ENCODE measurements around the gene CHRND. TPM values are rescaled to one million over a fixed set of nuclear protein-coding genes. Genes with fewer than 3 reads are reported as not detected.

CHRND gene
- total and polyA plus RNA-seq, 2 donors (not counting 1 experiment from before 2014, with no cell fraction given): not detected

DNA sequence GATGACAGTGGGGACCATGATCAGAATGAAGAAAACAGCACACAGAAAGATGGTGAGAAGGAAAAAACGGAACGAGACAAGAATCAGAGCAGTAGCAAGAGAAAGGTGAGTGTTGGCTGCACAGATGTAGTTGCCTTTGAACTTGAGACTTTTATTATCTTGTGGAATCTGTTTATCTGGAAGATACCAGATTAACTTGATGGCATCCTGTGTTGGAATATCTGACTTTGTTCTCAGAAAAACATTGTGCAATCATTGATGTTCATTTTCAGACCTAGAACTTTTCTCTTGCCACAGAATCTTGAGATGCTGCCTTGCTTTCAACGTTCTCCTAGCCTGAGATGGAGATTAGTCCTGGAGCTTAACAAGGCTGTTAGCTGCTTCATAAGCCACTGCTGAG is 30.5 kb downstream of the CHRND start:
- no peak for TF ChIP-seq EZH2 (IDR thresholded peaks at IDR 0.05; ENCODE audit: borderline replicate concordance, insufficient read depth, low read depth, low read length, poor library complexity, severe bottlenecking)
- TF ChIP-seq, protein P1, sequence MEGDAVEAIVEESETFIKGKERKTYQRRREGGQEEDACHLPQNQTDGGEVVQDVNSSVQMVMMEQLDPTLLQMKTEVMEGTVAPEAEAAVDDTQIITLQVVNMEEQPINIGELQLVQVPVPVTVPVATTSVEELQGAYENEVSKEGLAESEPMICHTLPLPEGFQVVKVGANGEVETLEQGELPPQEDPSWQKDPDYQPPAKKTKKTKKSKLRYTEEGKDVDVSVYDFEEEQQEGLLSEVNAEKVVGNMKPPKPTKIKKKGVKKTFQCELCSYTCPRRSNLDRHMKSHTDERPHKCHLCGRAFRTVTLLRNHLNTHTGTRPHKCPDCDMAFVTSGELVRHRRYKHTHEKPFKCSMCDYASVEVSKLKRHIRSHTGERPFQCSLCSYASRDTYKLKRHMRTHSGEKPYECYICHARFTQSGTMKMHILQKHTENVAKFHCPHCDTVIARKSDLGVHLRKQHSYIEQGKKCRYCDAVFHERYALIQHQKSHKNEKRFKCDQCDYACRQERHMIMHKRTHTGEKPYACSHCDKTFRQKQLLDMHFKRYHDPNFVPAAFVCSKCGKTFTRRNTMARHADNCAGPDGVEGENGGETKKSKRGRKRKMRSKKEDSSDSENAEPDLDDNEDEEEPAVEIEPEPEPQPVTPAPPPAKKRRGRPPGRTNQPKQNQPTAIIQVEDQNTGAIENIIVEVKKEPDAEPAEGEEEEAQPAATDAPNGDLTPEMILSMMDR (IDR thresholded peaks at IDR 0.05): no peak
- no peak overlapping the region for H3K27ac Mint-ChIP-seq
- Histone ChIP-seq H2AFZ (ENCODE audit: insufficient read depth, low read depth, low read length, poor library complexity, severe bottlenecking) (no peak overlapping the region), H3K27ac (ENCODE audit: low read length in 2 of 2) (no peak overlapping the region), H3K27me3 (replicated peaks in 1 of 4; ENCODE audit: control extremely low read depth in 1 of 4, control insufficient read depth in 3 of 4, insufficient read depth in 4 of 4, low read length in 3 of 4) (no peaks in the 10 kb centered on the region), H4K20me1 (ENCODE audit: control insufficient read depth, insufficient read depth, low read length, poor library complexity, severe bottlenecking) (peaks cover 28% of the 10 kb centered on the region), H3K36me3 (replicated peaks in 1 of 2; ENCODE audit: control extremely low read depth in 1 of 2, control insufficient read depth in 1 of 2, extremely low read depth in 1 of 2, insufficient read depth in 2 of 2, low read length in 1 of 2) (peaks cover 7 to 55% of the 10 kb centered on the region in 2 experiments), H3K4me2 (replicated peaks; ENCODE audit: low read depth, low read length, poor library complexity, severe bottlenecking) (no peak overlapping the region), H3K79me2 (ENCODE audit: control insufficient read depth, insufficient read depth, low read length) (peaks cover 34% of the 10 kb centered on the region), H3K4me3 (ENCODE audit: control extremely low read depth in 1 of 5, extremely low read depth in 1 of 5, insufficient read depth in 1 of 5, low read depth in 2 of 5, low read length in 4 of 5) (no peak overlapping the region), H3K9me3 (ENCODE audit: control extremely low read depth in 1 of 3, control insufficient read depth in 2 of 3, insufficient read depth in 1 of 3, low read length in 2 of 3) (no peaks in the 10 kb centered on the region), H3K4me1 (ENCODE audit: control insufficient read depth in 2 of 2, insufficient read depth in 2 of 2, low read length in 2 of 2) (peaks cover 6 to 20% of the 10 kb centered on the region in 2 donors), H3K9ac (ENCODE audit: low read length) (no peak overlapping the region)
- intact Hi-C loops (cut with micrococcal nuclease): loop anchor here (10.0 kb wide), 1 partner anchor 1502 kb away; the partner anchor contains the start of gene PSMD1
- ChIA-PET POLR2A (no interaction called here), CTCF (no interaction called here)
- ATAC-seq (ENCODE audit: low read depth): no peak
- WGBS (ENCODE audit: insufficient coverage): 100% methylated on average over 3 of the region's 3 CpGs
- no peaks in the 10 kb centered on the region for H3K27me3 Mint-ChIP-seq
- H3K4me3 Mint-ChIP-seq: no peak overlapping the region
- no peaks in the 10 kb centered on the region for H3K9me3 Mint-ChIP-seq (ENCODE audit: insufficient read depth)
- no peak for DNase-seq
- peaks cover 41% of the 10 kb centered on the region for H3K4me1 Mint-ChIP-seq

DNA sequence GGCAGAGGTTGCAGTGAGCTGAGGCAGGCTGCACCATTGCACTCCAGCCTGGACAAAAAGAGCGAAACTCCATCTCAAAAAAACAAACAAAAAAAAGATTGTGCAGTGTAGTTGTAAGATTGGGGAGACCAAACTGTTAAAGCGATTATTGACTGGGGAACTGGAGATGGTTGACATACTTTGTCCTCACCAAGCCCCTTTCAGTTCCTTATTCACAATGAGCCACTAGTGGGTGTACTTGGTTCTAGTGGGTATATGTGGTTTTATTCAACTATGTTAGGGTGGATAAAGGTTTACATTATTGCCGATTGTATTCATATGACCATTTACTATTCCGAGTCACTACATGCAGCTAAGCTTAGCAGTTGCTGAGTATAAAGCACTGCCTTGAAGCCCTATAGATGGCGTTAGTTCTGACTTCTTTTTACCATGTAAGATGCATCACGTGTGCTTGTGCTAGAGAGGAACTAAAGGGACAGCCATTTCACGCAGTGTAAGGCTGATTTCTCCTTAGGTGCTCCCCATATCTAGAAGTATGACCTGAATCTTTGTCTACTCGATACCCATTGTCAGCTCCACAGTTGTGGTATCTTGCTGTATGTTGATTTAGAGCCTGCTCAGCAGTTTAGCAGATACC is 36.7 kb downstream of the CHRND start:
- no peak overlapping the region for H3K4me3 ChIP-seq (ENCODE audit: control extremely low read depth in 1 of 5, extremely low read depth in 1 of 5, insufficient read depth in 1 of 5, low read depth in 2 of 5, low read length in 4 of 5)
- peak overlapping the region in 1 of 2 donors; percentile 38 for H3K27ac ChIP-seq (ENCODE audit: low read length in 2 of 2)
- Mint-ChIP-seq H3K9me3 (ENCODE audit: insufficient read depth) (no peaks in the 10 kb centered on the region), H3K27ac (peak overlapping the region; percentile 51), H3K27me3 (no peaks in the 10 kb centered on the region), H3K4me3 (peak overlapping the region; percentile 41), H3K4me1 (peaks cover 17% of the 10 kb centered on the region)
- H4K20me1 ChIP-seq (ENCODE audit: control insufficient read depth, insufficient read depth, low read length, poor library complexity, severe bottlenecking): no peaks in the 10 kb centered on the region
- DNase-seq: peak; percentile 54
- no peak overlapping the region for H3K9ac ChIP-seq (ENCODE audit: low read length)
- ChIA-PET CTCF (interaction anchor here (0.5 kb wide), 1 partner anchor 53 kb away, joined by 3 read pairs; no protein-coding TSS in a partner anchor), POLR2A (no interaction called here)
- H3K79me2 ChIP-seq (ENCODE audit: control insufficient read depth, insufficient read depth, low read length): no peaks in the 10 kb centered on the region
- intact Hi-C loops (cut with micrococcal nuclease): no loop called here
- no peak overlapping the region for H2AFZ ChIP-seq (ENCODE audit: insufficient read depth, low read depth, low read length, poor library complexity, severe bottlenecking)
- peak overlapping the region; percentile 24 for H3K4me2 ChIP-seq (replicated peaks; ENCODE audit: low read depth, low read length, poor library complexity, severe bottlenecking)
- peak; percentile 58 for ATAC-seq (ENCODE audit: low read depth)
- 61% methylated on average over 3 of the region's 8 CpGs for WGBS (ENCODE audit: insufficient coverage)
- peaks cover 13 to 19% of the 10 kb centered on the region in 2 donors for H3K4me1 ChIP-seq (ENCODE audit: control insufficient read depth in 2 of 2, insufficient read depth in 2 of 2, low read length in 2 of 2)
- H3K27me3 ChIP-seq (replicated peaks in 1 of 4; ENCODE audit: control extremely low read depth in 1 of 4, control insufficient read depth in 3 of 4, insufficient read depth in 4 of 4, low read length in 3 of 4): no peaks in the 10 kb centered on the region
- peaks cover 19 to 68% of the 10 kb centered on the region in 2 experiments for H3K36me3 ChIP-seq (replicated peaks in 1 of 2; ENCODE audit: control extremely low read depth in 1 of 2, control insufficient read depth in 1 of 2, extremely low read depth in 1 of 2, insufficient read depth in 2 of 2, low read length in 1 of 2)
- no peak for TF ChIP-seq EZH2 (IDR thresholded peaks at IDR 0.05; ENCODE audit: borderline replicate concordance, insufficient read depth, low read depth, low read length, poor library complexity, severe bottlenecking)
- TF ChIP-seq, protein P1 (IDR thresholded peaks at IDR 0.05): no peak
- no peaks in the 10 kb centered on the region for H3K9me3 ChIP-seq (ENCODE audit: control extremely low read depth in 1 of 3, control insufficient read depth in 2 of 3, insufficient read depth in 1 of 3, low read length in 2 of 3)
